ENCODE data around the gene PYGB. TPM values are rescaled to one million over a fixed set of nuclear protein-coding genes. Genes with fewer than 3 reads are reported as not detected.

Gene PYGB
- total RNA-seq, 2 donors from 2014 or later: 231 to 261 TPM

GRCh38 chr20:25285856-25286798 is 38.2 kb downstream of the PYGB start:
- TF ChIP-seq CTCF (IDR thresholded peaks at IDR 0.05): no peak
- TF ChIP-seq POLR2AphosphoS5 (IDR thresholded peaks at IDR 0.05): no peak
- TF ChIP-seq POLR2A (IDR thresholded peaks at IDR 0.05): no peak
- no peaks in the 10 kb centered on the region for H3K9me3 ChIP-seq
- H3K27me3 ChIP-seq (replicated peaks; ENCODE audit: insufficient read depth): no peaks in the 10 kb centered on the region
- 88% methylated on average over 24 of the region's 24 CpGs for WGBS
- H3K36me3 ChIP-seq: peaks cover 23 to 59% of the 10 kb centered on the region in 2 donors
- DNase-seq (ENCODE audit: low spot score): no peak
- intact Hi-C loops (cut with DNase I): no loop called here
- H3K27ac ChIP-seq: no peak overlapping the region
- H3K4me1 ChIP-seq (replicated peaks): no peaks in the 10 kb centered on the region
- H3K4me3 ChIP-seq: no peak overlapping the region

GRCh38 chr20:25286917-25287316 is 39.0 kb downstream of the PYGB start:
- no peak overlapping the region for H3K27ac ChIP-seq
- TF ChIP-seq POLR2A (IDR thresholded peaks at IDR 0.05): no peak
- TF ChIP-seq CTCF (IDR thresholded peaks at IDR 0.05): no peak
- no peak for TF ChIP-seq POLR2AphosphoS5 (IDR thresholded peaks at IDR 0.05)
- peaks cover 23 to 66% of the 10 kb centered on the region in 2 donors for H3K36me3 ChIP-seq
- intact Hi-C loops (cut with DNase I): no loop called here
- no peak overlapping the region for H3K4me3 ChIP-seq
- no peaks in the 10 kb centered on the region for H3K4me1 ChIP-seq (replicated peaks)
- no peaks in the 10 kb centered on the region for H3K9me3 ChIP-seq
- DNase-seq (ENCODE audit: low spot score): no peak
- 87% methylated on average over 12 of the region's 12 CpGs for WGBS
- no peaks in the 10 kb centered on the region for H3K27me3 ChIP-seq (replicated peaks; ENCODE audit: insufficient read depth)

DNA sequence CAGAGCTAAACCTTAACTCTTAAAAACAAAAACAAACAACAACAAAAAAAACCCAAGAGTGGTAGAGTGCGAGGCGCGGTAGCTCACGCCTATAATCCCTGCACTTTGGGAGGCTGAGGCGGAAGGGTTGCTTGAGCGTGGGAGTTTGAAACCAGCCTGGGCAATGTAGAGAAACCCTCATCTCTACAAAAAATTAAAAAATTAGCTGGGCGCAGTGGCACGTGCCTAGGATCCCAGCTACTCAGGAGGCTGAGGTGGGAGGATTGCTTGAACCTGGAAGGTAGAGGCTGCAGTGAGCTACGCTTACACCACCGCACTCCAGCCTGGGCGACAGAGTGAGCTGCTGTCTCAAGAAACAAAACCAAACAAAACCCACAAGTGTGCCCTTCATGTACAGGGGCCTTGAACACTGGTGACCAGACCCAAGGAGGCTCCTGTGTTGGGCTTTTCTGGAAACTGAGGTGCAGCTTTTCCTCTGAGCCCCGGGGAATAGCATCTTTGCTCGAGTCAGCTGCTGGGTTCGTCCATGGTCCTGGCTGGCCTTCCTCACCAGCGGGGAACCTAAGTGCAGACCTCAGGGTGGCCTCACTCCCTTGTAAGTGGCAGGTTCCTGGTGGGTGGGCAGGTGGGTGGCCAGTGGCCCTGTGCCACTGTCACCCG is 39.9 kb downstream of the PYGB start:
- WGBS: 92% methylated on average over 16 of the region's 16 CpGs
- Histone ChIP-seq H3K27me3 (replicated peaks; ENCODE audit: insufficient read depth) (no peaks in the 10 kb centered on the region), H3K4me3 (no peak overlapping the region), H3K27ac (no peak overlapping the region), H3K36me3 (peaks cover 23 to 74% of the 10 kb centered on the region in 2 donors), H3K4me1 (replicated peaks) (no peaks in the 10 kb centered on the region), H3K9me3 (no peaks in the 10 kb centered on the region)
- no peak for DNase-seq (ENCODE audit: low spot score)
- TF ChIP-seq CTCF (IDR thresholded peaks at IDR 0.05): no peak
- no peak for TF ChIP-seq POLR2A (IDR thresholded peaks at IDR 0.05)
- TF ChIP-seq POLR2AphosphoS5 (IDR thresholded peaks at IDR 0.05): no peak
- intact Hi-C loops (cut with DNase I): no loop called here

DNA sequence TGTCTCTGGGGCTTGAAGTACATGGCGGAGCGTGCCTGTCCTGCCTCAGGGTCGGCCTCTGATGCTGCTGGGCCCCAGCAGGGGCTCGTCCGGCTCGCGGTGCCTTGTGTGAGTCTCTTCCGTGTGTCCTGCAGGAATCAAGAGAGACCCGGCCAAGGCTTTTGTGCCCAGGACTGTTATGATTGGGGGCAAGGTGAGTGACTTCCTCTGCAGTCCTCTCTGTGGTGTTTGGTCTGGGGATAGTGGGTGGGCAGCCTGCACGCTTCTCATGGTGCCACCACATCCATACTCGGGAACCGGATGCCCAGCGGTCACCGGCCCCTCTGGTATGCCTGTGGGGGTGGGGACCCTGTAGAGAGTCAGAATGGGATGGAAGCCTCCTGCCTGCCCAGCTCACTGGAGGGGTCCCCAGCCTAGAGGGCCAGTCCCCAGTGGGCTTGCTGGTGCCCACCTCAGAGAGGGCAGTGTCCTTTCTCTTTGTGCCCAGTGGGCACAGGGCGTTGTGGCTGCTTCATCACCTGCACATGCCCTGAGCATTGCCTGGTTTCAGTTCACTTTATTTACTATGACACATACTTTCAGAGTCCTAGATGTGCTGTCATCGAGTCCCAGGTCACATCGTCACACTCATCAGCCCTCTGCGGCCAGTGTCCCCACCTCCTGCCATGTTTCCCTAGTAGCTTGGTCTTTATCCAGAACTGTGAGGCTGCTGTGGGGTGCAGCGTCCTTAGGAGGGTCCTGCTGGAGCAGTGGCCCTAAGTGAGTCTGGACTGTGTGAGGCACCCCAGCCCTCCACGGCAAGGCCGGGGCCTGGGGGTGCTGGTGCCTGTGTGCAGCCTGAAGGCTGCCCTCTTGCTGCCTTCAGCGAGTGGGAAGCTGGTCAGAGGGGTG is 40.7 kb downstream of the PYGB start:
- Histone ChIP-seq H3K36me3 (peaks cover 19 to 69% of the 10 kb centered on the region in 2 donors), H3K9me3 (no peaks in the 10 kb centered on the region), H3K4me1 (replicated peaks) (no peaks in the 10 kb centered on the region), H3K27me3 (replicated peaks; ENCODE audit: insufficient read depth) (no peaks in the 10 kb centered on the region), H3K4me3 (no peak overlapping the region), H3K27ac (no peak overlapping the region)
- TF ChIP-seq POLR2A (IDR thresholded peaks at IDR 0.05) (no peak), CTCF (IDR thresholded peaks at IDR 0.05) (no peak)
- intact Hi-C loops (cut with DNase I): no loop called here
- no peak for DNase-seq (ENCODE audit: low spot score)
- WGBS: 93% methylated on average over 20 of the region's 22 CpGs

Measured in prostate gland (tissue), 2 donors.